GM12892 (cell line): ENCODE measurements around the gene UTP18.

ENCODE experiments used
- POLR2A ChIP-seq: IDR thresholded peaks from 2 replicates; pipeline ENCODE4 v1.6.1; 2011; ENCODE audit warnings: low read depth, low read length, control low read depth
- POLR2AphosphoS5 ChIP-seq: IDR thresholded peaks from 2 replicates; pipeline ENCODE4 v1.6.1; 2011; ENCODE audit warnings: low read depth, low read length, control low read depth
- TAF1 ChIP-seq: IDR thresholded peaks from 2 replicates; pipeline ENCODE4 v1.6.1; 2011; ENCODE audit warnings: low read depth, mild to moderate bottlenecking, control low read depth, low read length, borderline replicate concordance

DNA sequence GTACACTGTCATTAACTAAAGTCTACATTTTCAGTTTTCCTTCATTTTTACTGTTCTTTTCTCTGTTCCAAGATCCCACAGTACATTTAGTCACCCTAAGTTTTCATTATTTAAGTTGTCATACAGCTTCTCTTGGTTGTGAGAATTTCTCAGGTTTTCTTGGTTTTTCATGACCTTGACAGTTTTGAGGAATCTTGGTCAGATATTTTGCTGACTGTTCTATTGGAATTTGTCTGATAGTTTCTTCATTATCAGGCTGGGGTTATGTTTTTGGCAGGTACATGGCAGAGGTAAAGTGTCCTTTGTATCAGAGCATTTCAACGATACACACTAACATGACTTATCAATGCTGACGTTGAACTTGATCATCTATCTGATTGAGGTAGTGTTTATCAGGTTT is 20.1 kb upstream of the UTP18 start:
- TF ChIP-seq POLR2A = no peak
- no peak for TF ChIP-seq POLR2AphosphoS5
- no peak for TF ChIP-seq TAF1
